ENCODE results near the gene GDPGP1. TPM values are rescaled to one million over a fixed set of nuclear protein-coding genes. Genes with fewer than 3 reads are reported as not detected.

Gene GDPGP1
- total RNA-seq, 2 donors from 2014 or later, result 4.8 to 5.4 TPM

DNA sequence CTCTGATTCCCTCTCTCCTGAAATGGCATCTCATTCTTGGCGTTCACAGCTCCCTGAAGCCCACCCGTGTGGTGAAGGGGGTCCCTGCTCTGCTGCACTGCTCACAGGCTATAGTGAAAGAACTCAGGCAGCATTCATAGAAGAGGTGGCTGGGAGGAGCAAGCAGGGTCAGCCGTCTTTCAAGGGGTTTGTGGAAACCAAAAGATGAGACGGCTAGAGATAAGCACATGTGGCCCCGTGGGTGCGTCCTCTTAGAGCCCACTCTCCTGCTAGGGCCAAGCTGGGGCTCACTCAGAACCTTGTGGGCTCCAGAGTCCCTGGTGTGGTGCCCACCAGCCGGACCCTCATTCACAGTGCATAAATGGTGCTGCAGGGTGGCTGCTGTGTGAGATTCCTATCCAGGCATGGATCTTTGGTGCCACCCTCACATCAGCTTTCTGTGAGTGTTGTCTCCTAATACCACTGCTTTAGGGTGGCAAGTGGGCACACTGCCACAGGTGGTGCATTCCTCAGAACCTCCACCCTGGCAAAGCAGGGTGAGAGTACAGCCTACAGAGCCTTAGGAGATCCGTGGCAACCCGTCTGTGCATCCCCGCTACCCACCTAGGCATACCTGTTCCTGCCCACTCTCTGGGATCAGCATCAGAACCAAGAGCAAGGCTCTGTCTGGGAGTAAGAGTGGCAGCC lies 44.1 kb upstream of the GDPGP1 start:
- Mint-ChIP-seq H3K36me3 (ENCODE audit: low read depth) (no peaks in the 10 kb centered on the region), H3K27me3 (ENCODE audit: insufficient read depth) (no peaks in the 10 kb centered on the region), H3K27ac (no peak overlapping the region), H3K4me1 (peaks cover 4% of the 10 kb centered on the region), H3K9me3 (no peaks in the 10 kb centered on the region), H3K4me3 (no peak overlapping the region)
- Histone ChIP-seq H3K27me3 (ENCODE audit: control insufficient read depth, insufficient read depth, low read length, poor library complexity, severe bottlenecking) (no peaks in the 10 kb centered on the region), H3K9me3 (ENCODE audit: control insufficient read depth, low read length) (no peaks in the 10 kb centered on the region), H3K36me3 (ENCODE audit: control insufficient read depth, insufficient read depth, low read length) (no peaks in the 10 kb centered on the region), H3K9ac (ENCODE audit: extremely low read depth, low read length, poor library complexity, severe bottlenecking) (no peak overlapping the region), H3K4me3 (ENCODE audit: low read length) (no peak overlapping the region), H3K27ac (ENCODE audit: low read depth, low read length) (no peak overlapping the region), H3K4me1 (ENCODE audit: control insufficient read depth, insufficient read depth, low read length) (no peaks in the 10 kb centered on the region)
- DNase-seq, result no peak
- 78 to 85% methylated on average over 7 to 10 of the region's 10 CpGs for WGBS, 2 experiments (ENCODE audit: insufficient coverage in 1 of 2, insufficient read length in 1 of 2)
- TF ChIP-seq, protein P1, sequence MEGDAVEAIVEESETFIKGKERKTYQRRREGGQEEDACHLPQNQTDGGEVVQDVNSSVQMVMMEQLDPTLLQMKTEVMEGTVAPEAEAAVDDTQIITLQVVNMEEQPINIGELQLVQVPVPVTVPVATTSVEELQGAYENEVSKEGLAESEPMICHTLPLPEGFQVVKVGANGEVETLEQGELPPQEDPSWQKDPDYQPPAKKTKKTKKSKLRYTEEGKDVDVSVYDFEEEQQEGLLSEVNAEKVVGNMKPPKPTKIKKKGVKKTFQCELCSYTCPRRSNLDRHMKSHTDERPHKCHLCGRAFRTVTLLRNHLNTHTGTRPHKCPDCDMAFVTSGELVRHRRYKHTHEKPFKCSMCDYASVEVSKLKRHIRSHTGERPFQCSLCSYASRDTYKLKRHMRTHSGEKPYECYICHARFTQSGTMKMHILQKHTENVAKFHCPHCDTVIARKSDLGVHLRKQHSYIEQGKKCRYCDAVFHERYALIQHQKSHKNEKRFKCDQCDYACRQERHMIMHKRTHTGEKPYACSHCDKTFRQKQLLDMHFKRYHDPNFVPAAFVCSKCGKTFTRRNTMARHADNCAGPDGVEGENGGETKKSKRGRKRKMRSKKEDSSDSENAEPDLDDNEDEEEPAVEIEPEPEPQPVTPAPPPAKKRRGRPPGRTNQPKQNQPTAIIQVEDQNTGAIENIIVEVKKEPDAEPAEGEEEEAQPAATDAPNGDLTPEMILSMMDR (conservative IDR thresholded peaks at IDR 0.05), result no peak

DNA sequence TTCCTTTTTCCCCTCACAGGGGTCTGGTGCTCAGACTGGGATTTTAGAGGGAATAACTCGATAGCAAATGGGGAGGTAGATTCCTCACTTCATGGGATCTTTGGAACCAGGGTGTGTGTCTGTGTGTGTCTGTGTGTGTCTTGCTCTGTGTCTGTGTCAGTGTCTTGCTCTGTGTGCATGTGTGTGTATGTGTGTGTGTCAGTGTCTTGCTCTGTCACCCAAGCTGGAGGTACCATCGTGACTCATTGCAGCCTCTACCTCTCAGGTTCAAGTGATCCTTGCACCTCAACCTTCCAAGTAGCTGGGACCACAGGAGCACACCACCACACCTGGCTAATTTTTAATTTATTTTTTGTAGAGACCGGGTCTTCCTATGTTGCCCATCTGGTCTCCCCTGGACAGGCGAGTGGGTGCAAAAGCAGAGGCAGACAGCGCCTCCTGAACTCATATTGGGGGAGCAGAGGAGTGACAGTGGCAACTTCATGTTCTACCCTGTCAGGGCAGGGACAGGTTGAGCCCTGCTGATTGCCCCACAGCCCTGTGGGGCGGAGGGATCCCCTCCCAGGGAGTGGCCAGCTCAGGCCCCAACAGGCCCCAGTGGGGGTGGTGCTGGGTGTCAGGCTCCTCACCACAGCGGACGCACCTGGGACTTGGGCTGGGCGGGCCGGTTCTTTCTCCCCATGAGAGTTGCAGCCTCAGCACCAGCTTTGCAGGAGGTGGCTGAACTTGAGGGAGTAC lies 43.2 kb upstream of the GDPGP1 start:
- no peak overlapping the region for H3K27ac Mint-ChIP-seq
- Histone ChIP-seq H3K4me1 (ENCODE audit: control insufficient read depth, insufficient read depth, low read length) (no peaks in the 10 kb centered on the region), H3K27ac (ENCODE audit: low read depth, low read length) (no peak overlapping the region), H3K4me3 (ENCODE audit: low read length) (no peak overlapping the region), H3K36me3 (ENCODE audit: control insufficient read depth, insufficient read depth, low read length) (no peaks in the 10 kb centered on the region), H3K9me3 (ENCODE audit: control insufficient read depth, low read length) (no peaks in the 10 kb centered on the region), H3K27me3 (ENCODE audit: control insufficient read depth, insufficient read depth, low read length, poor library complexity, severe bottlenecking) (no peaks in the 10 kb centered on the region), H3K9ac (ENCODE audit: extremely low read depth, low read length, poor library complexity, severe bottlenecking) (no peak overlapping the region)
- H3K4me3 Mint-ChIP-seq, result no peak overlapping the region
- peaks cover 2% of the 10 kb centered on the region for H3K36me3 Mint-ChIP-seq (ENCODE audit: low read depth)
- H3K4me1 Mint-ChIP-seq, result no peaks in the 10 kb centered on the region
- WGBS, 2 experiments (ENCODE audit: insufficient coverage in 1 of 2, insufficient read length in 1 of 2), result 91 to 92% methylated on average over 5 to 10 of the region's 10 CpGs
- TF ChIP-seq, protein P1 (conservative IDR thresholded peaks at IDR 0.05), result no peak
- no peaks in the 10 kb centered on the region for H3K27me3 Mint-ChIP-seq (ENCODE audit: insufficient read depth)
- no peak for DNase-seq
- no peaks in the 10 kb centered on the region for H3K9me3 Mint-ChIP-seq

DNA sequence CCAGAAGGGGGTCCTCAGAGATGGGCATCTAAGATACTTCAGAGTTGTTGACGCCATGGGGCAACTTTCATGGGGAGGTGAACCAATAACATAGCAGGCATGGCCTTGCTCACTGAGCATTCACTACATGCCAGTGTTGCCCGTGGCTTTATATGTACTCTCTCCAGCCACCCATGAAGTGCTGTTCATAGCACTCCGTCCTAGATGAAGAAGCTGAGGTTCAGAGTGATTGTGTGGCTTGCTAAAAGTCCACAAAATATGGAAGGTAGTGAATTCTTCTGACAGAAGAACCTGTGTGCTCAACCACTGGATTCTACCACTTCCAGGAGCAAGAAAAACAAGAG lies 42.7 kb upstream of the GDPGP1 start:
- no peaks in the 10 kb centered on the region for H3K4me1 Mint-ChIP-seq

More for the DNA sequence above, 42.7 kb upstream of the GDPGP1 start:
- Mint-ChIP-seq H3K36me3 (ENCODE audit: low read depth) (peaks cover 2% of the 10 kb centered on the region), H3K27ac (no peak overlapping the region), H3K9me3 (no peaks in the 10 kb centered on the region), H3K27me3 (ENCODE audit: insufficient read depth) (no peaks in the 10 kb centered on the region), H3K4me3 (no peak overlapping the region)
- no peaks in the 10 kb centered on the region for H3K27me3 ChIP-seq (ENCODE audit: control insufficient read depth, insufficient read depth, low read length, poor library complexity, severe bottlenecking)
- WGBS, 2 experiments (ENCODE audit: insufficient coverage in 1 of 2, insufficient read length in 1 of 2), result 78 to 100% methylated on average over 2 to 3 of the region's 3 CpGs
- no peak overlapping the region for H3K4me3 ChIP-seq (ENCODE audit: low read length)
- TF ChIP-seq, protein P1 (conservative IDR thresholded peaks at IDR 0.05), result no peak
- no peak overlapping the region for H3K9ac ChIP-seq (ENCODE audit: extremely low read depth, low read length, poor library complexity, severe bottlenecking)
- no peaks in the 10 kb centered on the region for H3K4me1 ChIP-seq (ENCODE audit: control insufficient read depth, insufficient read depth, low read length)
- no peak overlapping the region for H3K27ac ChIP-seq (ENCODE audit: low read depth, low read length)
- H3K36me3 ChIP-seq (ENCODE audit: control insufficient read depth, insufficient read depth, low read length), result no peaks in the 10 kb centered on the region
- no peaks in the 10 kb centered on the region for H3K9me3 ChIP-seq (ENCODE audit: control insufficient read depth, low read length)
- no peak for DNase-seq

Measured in endodermal cell (in vitro differentiated cells).